ENCODE data around the gene PKN3.

The PKN3 gene

GRCh38 chr9:128703616-128704355 is 1.5 kb downstream of the PKN3 start:
- TF ChIP-seq TAF1 (IDR thresholded peaks at IDR 0.05; ENCODE audit: borderline replicate concordance, insufficient read depth, low read length) (no peak), FOXP2 (optimal IDR thresholded peaks at IDR 0.05; ENCODE audit: borderline replicate concordance, extremely low read depth, extremely low read length, insufficient read depth) (no peak), REST (IDR thresholded peaks at IDR 0.05; ENCODE audit: insufficient read depth in 1 of 2, low read depth in 2 of 2, low read length in 2 of 2) (no peak), POLR2AphosphoS5 (IDR thresholded peaks at IDR 0.05; ENCODE audit: low read depth, low read length) (no peak), SIN3A (IDR thresholded peaks at IDR 0.05; ENCODE audit: borderline replicate concordance, insufficient read depth, low read length) (no peak)

DNA sequence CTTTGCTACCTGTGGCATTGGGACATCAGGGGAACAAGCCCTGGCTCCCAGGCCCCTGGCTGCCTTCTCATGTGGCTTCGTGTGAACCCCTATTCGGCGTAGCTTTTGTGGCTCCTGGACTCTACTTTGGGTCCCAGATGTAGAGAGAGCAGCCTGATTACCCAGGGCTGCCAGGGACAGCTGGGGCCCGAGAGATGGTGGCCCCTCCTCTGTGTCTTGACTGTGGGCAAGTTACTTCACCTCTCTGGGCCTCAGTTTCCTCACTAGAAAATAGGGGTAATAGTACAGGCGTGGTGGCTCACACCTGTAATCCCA is 2.0 kb downstream of the PKN3 start:
- TF ChIP-seq FOXP2 (optimal IDR thresholded peaks at IDR 0.05; ENCODE audit: borderline replicate concordance, extremely low read depth, extremely low read length, insufficient read depth) (no peak), SIN3A (IDR thresholded peaks at IDR 0.05; ENCODE audit: borderline replicate concordance, insufficient read depth, low read length) (no peak)

DNA sequence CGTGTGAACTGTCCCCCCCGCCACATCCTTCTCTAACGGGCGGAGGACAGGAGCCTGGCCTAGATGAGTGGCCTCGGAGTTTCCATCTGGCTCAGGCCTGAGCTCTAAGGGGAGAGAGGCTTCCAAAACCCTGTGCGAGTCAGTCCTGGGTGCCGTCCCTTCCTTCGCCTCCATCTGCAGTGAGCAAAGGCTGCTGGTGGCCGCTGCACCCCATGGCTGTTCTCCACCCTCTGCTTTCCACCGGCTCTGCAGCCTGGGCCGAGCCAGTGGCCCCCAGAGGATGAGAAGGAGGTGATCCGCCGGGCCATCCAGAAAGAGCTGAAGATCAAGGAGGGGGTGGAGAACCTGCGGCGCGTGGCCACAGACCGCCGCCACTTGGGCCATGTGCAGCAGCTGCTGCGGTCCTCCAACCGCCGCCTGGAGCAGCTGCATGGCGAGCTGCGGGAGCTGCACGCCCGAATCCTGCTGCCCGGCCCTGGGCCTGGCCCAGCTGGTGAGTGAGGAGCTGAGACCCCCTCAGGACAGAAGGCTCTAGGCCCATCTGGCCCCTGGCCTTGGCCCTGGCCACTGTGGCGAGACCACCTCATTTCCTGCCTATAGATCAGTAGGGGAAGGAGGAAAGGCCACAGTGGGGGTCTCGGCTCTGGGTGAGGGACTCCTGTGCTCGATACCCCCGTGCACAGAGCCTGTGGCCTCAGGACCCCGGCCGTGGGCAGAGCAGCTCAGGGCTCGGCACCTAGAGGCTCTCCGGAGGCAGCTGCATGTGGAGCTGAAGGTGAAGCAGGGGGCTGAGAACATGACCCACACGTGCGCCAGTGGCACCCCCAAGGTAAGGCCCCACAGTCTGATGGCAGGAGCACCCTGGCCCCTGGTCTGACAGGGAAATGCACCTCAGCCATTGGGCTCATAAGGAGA is 3.0 kb downstream of the PKN3 start:
- TF ChIP-seq REST (IDR thresholded peaks at IDR 0.05; ENCODE audit: insufficient read depth in 1 of 2, low read depth in 2 of 2, low read length in 2 of 2) (no peak), TAF1 (IDR thresholded peaks at IDR 0.05; ENCODE audit: borderline replicate concordance, insufficient read depth, low read length) (no peak), SIN3A (IDR thresholded peaks at IDR 0.05; ENCODE audit: borderline replicate concordance, insufficient read depth, low read length) (no peak), FOXP2 (optimal IDR thresholded peaks at IDR 0.05; ENCODE audit: borderline replicate concordance, extremely low read depth, extremely low read length, insufficient read depth) (no peak), POLR2AphosphoS5 (IDR thresholded peaks at IDR 0.05; ENCODE audit: low read depth, low read length) (no peak)

- TF ChIP-seq POLR2AphosphoS5 (IDR thresholded peaks at IDR 0.05; ENCODE audit: low read depth, low read length) (no peak), REST (IDR thresholded peaks at IDR 0.05; ENCODE audit: insufficient read depth in 1 of 2, low read depth in 2 of 2, low read length in 2 of 2) (no peak), TAF1 (IDR thresholded peaks at IDR 0.05; ENCODE audit: borderline replicate concordance, insufficient read depth, low read length) (no peak), FOXP2 (optimal IDR thresholded peaks at IDR 0.05; ENCODE audit: borderline replicate concordance, extremely low read depth, extremely low read length, insufficient read depth) (no peak), SIN3A (IDR thresholded peaks at IDR 0.05; ENCODE audit: borderline replicate concordance, insufficient read depth, low read length) (no peak)
These were observed 3.7 kb downstream of the PKN3 start for GRCh38 chr9:128706045-128706444.

GRCh38 chr9:128706671-128707381 is 4.5 kb downstream of the PKN3 start:
- no peak for TF ChIP-seq FOXP2 (optimal IDR thresholded peaks at IDR 0.05; ENCODE audit: borderline replicate concordance, extremely low read depth, extremely low read length, insufficient read depth)
- TF ChIP-seq REST (IDR thresholded peaks at IDR 0.05; ENCODE audit: insufficient read depth in 1 of 2, low read depth in 2 of 2, low read length in 2 of 2): no peak
- no peak for TF ChIP-seq POLR2AphosphoS5 (IDR thresholded peaks at IDR 0.05; ENCODE audit: low read depth, low read length)
- TF ChIP-seq SIN3A (IDR thresholded peaks at IDR 0.05; ENCODE audit: borderline replicate concordance, insufficient read depth, low read length): no peak
- no peak for TF ChIP-seq TAF1 (IDR thresholded peaks at IDR 0.05; ENCODE audit: borderline replicate concordance, insufficient read depth, low read length)
